T-helper 17 cell (primary cell): Measurements from ENCODE around the gene PSKH1. TPM values are rescaled to one million over a fixed set of nuclear protein-coding genes. Genes with fewer than 3 reads are reported as not detected.

Experiments used
- ATAC-seq: fragments of 150-1000 bp; cut with Tn5 transposase; 2 replicates; pipeline ENCODE4 v1.10.0; 2021; ENCODE audit warnings: mild to moderate bottlenecking, moderate library complexity
- DNase-seq, 3 donors: peaks; one replicate each; pipeline versions ENCODE4 v3.0.0 to v3.0.0-alpha.2; 2020 to 2021
- H3K9me3 ChIP-seq: one replicate; pipeline ENCODE4 v1.7.0; 2013; ENCODE audit warnings: low read length, mild to moderate bottlenecking; ENCODE audit not compliant: control insufficient read depth, poor library complexity, severe bottlenecking
- H3K27ac Mint-ChIP-seq: one replicate; pipeline ENCODE4 v1.8.0; 2022; ENCODE audit warnings: mild to moderate bottlenecking, moderate library complexity, mixed read lengths
- H3K27me3 Mint-ChIP-seq: one replicate; pipeline ENCODE4 v1.8.0; 2022; ENCODE audit warnings: mixed read lengths
- H3K36me3 Mint-ChIP-seq: one replicate; pipeline ENCODE4 v1.8.0; 2022; ENCODE audit warnings: low read depth, mixed read lengths
- H3K4me1 Mint-ChIP-seq: one replicate; pipeline ENCODE4 v1.8.0; 2022; ENCODE audit warnings: mild to moderate bottlenecking, mixed read lengths
- H3K4me3 Mint-ChIP-seq: one replicate; pipeline ENCODE4 v1.8.0; 2022; ENCODE audit warnings: mild to moderate bottlenecking, moderate library complexity, mixed read lengths
- total RNA-seq, 4 donors: library from RNA in 2 of 4; stranded (reverse) in 2 of 4; gene quantifications; one replicate each; pipeline ENCODE4 v1.2.3 and lab custom pipeline; 2022 to 2026

The PSKH1 gene
- total RNA-seq, 2 donors from 2014 or later: 14.5 to 15.5 TPM

DNA sequence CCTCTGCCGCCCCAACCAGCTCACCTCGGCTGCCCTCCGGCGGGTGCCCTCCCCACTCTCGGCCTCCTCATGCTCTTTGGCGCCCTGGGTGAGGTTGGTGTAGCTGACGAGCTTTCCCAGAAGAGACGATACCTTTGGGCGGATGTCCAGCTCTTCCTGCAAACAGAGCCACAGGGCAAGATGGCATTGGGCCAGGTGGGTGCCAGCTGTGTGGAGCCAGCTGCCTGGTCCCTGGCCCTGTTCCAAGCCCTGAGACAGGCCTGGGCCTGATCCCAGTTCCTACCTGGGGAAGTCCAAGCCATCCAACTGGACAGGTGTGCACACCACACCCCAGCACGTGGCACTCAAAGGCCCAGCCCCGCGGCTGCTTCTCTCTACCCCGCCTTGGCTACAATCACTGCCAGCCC, 68.5 kb downstream of the PSKH1 start:
- no peak for DNase-seq
- peaks cover 13% of the 10 kb centered on the region for H3K4me1 Mint-ChIP-seq
- no peaks in the 10 kb centered on the region for H3K9me3 ChIP-seq
- H3K27ac Mint-ChIP-seq: no peak overlapping the region
- no peaks in the 10 kb centered on the region for H3K27me3 Mint-ChIP-seq
- peaks cover 4% of the 10 kb centered on the region for H3K36me3 Mint-ChIP-seq
- ATAC-seq: no peak
- H3K4me3 Mint-ChIP-seq: no peak overlapping the region

DNA sequence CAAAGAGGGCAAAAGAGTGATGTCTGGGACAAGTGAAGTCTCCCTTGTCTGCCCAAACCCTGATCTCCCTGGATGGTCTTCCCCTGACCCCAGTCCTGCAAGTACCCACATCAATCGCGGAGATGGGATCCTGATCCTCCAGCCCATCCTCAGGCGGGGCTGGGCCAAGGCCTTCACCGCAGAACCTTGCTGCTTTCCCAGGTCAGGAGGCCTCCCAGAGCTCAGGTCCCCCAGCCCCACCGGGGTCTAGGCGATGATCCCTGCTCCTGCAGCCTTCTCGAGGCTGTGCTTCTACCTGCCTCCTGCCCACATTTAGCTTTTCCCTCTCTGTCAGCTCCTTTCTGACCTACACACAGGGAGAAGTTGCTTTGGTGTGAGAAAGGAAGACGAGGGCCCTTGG, 69.1 kb downstream of the PSKH1 start:
- ATAC-seq (no peak), DNase-seq (no peak)
- Mint-ChIP-seq H3K4me1 (peaks cover 15% of the 10 kb centered on the region), H3K4me3 (no peak overlapping the region), H3K27ac (peak overlapping the region; percentile 37), H3K27me3 (no peaks in the 10 kb centered on the region), H3K36me3 (peaks cover 4% of the 10 kb centered on the region)
- H3K9me3 ChIP-seq: no peaks in the 10 kb centered on the region

DNA sequence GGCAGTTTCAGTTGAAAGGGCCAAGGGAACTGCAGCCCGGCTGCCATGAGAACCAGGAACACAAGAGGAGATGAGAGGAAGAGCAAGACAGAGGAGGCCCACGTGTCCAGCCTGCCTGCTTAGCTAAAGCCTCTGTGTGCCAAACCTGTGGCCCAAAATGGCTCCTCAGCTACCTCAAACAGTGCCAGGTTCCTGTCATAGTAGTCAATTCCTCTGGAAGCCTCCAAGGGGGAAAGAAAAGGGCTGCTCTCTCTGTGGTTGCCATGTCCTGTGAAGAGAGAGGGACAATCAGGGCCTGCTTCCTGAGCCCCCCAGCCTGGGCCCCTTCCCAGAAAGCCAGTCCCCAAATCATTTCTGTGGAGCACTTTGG, 70.2 kb downstream of the PSKH1 start:
- Mint-ChIP-seq H3K36me3 (peaks cover 4% of the 10 kb centered on the region), H3K4me3 (no peak overlapping the region), H3K27ac (no peak overlapping the region), H3K4me1 (peaks cover 20% of the 10 kb centered on the region), H3K27me3 (no peaks in the 10 kb centered on the region)
- no peaks in the 10 kb centered on the region for H3K9me3 ChIP-seq
- DNase-seq (no peak), ATAC-seq (no peak)

DNA sequence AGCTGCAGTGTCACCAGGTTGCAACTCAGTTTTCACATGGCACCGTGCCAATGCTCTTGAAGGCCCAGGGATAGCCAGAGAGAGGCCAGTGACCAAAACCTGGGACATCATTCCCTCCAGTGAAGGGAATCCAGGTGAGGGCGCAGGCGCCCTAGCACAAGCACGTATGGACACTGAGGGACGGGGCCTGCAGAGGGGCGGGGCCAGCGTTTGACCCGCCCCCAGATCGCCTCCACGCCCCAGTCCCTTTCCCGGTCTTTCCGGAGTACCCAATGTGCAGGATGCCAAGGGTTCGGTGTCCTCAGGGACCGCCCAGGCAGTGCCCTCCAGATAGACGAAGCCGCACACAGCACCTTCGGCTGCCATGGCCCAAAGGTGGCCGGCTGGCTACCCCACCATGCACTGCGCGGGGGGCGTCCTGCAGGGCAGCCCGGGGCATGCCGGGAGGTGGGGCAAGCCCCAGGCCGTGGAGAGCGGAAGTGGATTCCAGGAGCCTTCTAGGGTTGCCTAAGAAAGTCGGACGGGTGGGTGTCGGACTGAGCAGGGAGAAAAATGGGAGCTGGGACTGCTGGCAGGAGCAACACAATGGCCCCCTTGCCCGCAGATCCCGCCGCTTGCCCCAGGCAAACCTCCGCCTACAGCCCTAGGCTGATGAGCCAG, 70.7 kb downstream of the PSKH1 start:
- no peaks in the 10 kb centered on the region for H3K27me3 Mint-ChIP-seq
- no peak for DNase-seq
- no peak overlapping the region for H3K27ac Mint-ChIP-seq
- H3K4me1 Mint-ChIP-seq: peaks cover 17% of the 10 kb centered on the region
- no peak overlapping the region for H3K4me3 Mint-ChIP-seq
- no peaks in the 10 kb centered on the region for H3K9me3 ChIP-seq
- H3K36me3 Mint-ChIP-seq: peaks cover 4% of the 10 kb centered on the region
- ATAC-seq: no peak

DNA sequence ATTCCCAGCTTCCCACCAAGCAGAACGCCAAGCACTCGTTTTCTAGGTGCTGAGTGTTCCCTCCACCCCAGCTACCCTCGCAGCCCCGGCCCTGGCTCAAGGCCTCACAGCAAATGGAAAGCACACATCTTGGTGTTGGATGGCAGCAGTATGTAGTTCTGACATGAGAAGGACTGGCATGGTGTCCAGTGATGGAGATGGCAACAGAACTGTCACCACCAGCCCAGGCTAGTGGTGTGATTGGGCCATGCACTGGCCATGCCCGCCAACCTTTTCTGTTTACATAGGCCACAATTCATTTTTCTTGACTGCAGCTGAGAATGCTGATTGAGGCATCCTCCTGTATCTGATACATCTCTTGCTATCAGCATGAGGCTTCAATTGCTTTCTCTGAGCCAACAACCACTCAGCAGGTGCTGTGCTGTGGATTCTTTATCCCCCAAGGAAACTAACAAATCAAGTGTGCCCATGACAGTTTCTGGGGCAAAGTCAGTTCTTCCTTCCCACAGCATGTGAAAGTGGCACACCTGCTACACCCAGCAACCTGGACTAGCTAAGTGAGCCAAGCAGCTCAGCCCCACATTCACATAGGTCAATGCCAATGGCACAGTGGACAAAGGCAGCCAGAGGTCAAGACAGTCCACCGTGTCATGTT, 71.5 kb downstream of the PSKH1 start:
- H3K4me1 Mint-ChIP-seq: peaks cover 20% of the 10 kb centered on the region
- no peak overlapping the region for H3K27ac Mint-ChIP-seq

DNA sequence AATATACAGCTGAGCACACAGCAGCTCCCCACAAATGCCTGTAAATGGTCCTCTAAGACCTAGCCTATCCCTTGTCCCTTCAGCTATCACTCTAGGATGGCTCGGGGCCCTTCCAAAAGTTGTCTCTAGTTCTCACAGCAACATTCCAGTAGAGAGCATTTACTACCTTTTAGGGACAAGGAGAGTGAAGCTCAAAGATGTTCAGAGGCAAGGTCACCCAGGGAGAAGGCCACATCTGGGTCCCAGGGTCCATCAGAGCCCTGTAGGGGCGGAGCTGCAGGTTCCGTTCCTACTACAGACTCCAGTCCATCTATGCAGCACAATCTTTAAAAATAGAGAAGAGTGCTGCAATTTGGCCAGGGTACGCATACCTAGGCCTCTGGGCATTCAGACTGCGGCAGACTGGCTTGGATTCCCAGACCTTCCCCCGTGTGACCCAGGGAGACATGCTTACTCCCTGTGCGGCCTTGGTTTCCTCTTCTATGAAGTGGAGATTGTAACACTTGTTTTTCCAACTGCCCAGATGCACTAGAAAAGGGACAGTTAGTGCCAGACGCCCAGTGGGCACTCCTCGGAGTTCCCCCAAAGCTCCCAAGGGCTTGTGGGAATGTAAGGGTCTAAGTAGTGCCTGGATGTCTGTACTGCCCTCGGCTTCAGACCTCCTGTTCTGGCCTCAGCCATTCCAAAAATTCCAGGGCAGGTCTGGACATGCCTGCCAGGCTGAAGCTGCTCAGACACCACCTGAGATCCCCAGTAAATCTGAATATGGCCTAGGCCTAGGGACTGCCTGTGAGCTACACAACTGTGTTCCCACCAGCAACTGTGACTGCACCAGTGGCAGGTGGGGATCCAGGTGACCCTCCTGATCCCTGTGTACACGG, 72.9 kb downstream of the PSKH1 start:
- H3K9me3 ChIP-seq: no peaks in the 10 kb centered on the region
- H3K4me1 Mint-ChIP-seq: peaks cover 20% of the 10 kb centered on the region
- H3K27me3 Mint-ChIP-seq: no peaks in the 10 kb centered on the region
- H3K4me3 Mint-ChIP-seq: no peak overlapping the region
- no peaks in the 10 kb centered on the region for H3K36me3 Mint-ChIP-seq
- H3K27ac Mint-ChIP-seq: no peak overlapping the region
- no peak for ATAC-seq
- DNase-seq: no peak

More for the DNA sequence above, 71.5 kb downstream of the PSKH1 start:
- DNase-seq (no peak), ATAC-seq (no peak)
- H3K36me3 Mint-ChIP-seq: peaks cover 4% of the 10 kb centered on the region
- H3K4me3 Mint-ChIP-seq: no peak overlapping the region
- H3K9me3 ChIP-seq: no peaks in the 10 kb centered on the region
- no peaks in the 10 kb centered on the region for H3K27me3 Mint-ChIP-seq

DNA sequence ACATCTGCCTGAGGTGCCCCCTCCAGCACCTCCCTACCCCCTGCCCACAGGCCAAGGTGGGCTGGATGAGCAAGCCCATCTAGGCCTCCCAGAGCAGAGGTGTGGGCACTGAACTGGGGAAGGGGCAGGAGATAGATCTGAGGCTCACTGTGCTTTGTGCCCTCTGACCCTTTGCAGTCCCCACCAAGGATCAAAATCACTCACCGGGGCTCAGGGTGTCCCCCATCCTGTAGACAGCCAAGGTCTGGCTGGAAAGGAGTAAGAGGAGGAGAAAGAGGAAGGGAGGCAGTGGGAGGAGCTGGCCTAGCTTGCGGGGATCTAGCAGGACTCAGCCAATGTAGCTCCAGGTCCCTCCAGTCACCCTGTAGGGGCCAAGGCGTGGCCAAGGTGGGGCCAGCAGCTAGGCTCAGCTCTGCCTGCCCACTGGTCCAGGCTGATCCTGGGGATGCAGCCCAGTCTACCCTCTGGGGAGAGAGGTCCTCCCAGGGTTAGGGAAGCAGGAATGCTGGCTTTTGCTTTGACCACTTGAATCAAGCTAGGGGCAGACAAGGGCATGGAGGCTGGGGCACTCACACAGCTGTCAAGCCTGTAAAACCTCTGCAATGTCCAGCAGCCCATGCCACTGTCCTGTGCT, 73.6 kb downstream of the PSKH1 start:
- DNase-seq: no peak
- H3K27ac Mint-ChIP-seq: peak overlapping the region; percentile 92
- ATAC-seq: no peak
- H3K36me3 Mint-ChIP-seq: no peaks in the 10 kb centered on the region
- peak overlapping the region; percentile 98 for H3K4me3 Mint-ChIP-seq
- H3K4me1 Mint-ChIP-seq: peaks cover 20% of the 10 kb centered on the region
- no peaks in the 10 kb centered on the region for H3K9me3 ChIP-seq
- no peaks in the 10 kb centered on the region for H3K27me3 Mint-ChIP-seq

DNA sequence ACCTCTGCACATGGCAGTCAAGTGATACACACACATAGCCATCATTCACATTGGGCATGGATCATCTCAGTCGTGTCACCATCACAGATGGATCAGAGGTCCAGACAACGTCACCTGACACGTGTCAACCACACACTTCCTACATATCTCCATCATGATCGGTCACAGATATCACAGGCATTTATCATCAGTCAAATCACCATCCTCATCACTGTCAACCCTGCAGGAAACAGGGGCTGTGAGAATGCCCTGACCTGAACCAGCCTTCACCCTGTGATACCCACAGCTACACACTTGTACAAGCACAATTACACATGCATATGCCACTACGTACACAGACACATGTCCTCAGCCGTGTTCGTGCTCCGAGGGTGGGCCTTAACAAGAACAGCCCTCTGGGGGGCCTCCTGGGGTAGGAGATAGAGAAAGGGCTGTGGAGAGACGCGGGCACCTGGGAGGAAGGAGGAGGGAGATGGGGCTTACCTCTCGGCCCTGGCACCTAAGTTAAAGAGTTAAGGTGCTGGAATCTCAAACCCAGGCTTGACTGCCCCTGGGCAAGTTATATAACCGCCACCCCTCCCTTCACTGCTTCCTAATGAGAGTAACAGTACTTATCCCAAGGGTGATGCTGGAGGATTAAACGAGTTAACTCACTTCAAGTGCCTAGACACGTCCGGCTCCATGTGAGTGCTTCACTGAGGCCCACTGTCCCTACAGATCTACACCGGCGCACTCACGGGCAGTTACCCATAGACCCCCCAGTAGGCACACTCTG, 74.3 kb downstream of the PSKH1 start:
- DNase-seq (no peak), ATAC-seq (no peak)
- Mint-ChIP-seq H3K27me3 (no peaks in the 10 kb centered on the region), H3K36me3 (no peaks in the 10 kb centered on the region), H3K27ac (peak overlapping the region; percentile 92), H3K4me3 (peak overlapping the region; percentile 98), H3K4me1 (peaks cover 20% of the 10 kb centered on the region)
- H3K9me3 ChIP-seq: no peaks in the 10 kb centered on the region

DNA sequence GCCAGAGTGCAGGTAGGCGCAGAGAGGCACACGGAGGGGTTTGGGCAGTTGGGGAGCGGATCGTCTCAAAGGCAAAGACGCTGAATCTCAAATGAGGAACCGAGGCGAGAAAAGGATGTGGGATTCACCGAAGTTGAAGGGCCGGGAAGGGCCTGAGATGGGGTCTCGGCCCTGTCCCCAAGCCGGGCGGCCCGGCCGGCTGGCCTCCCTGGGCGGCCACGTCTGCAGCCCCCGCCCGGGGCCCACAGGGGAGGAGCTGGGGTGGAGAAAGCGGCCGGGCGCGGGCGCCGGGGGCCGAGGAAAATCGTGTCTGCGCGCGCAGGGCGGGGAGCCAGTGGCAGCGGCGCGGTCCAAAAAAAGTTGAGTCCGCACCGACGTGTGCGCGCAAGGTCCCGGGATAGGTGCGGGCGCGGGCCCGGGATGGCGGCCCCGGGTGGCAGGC, 74.9 kb downstream of the PSKH1 start:
- H3K4me1 Mint-ChIP-seq: peaks cover 18% of the 10 kb centered on the region
- no peaks in the 10 kb centered on the region for H3K36me3 Mint-ChIP-seq
- no peaks in the 10 kb centered on the region for H3K27me3 Mint-ChIP-seq
- DNase-seq (peak in 2 of 3 donors; percentile 18 to 35), ATAC-seq (peak; percentile 16)
- no peaks in the 10 kb centered on the region for H3K9me3 ChIP-seq
- peak overlapping the region; percentile 98 for H3K4me3 Mint-ChIP-seq
- peak overlapping the region; percentile 92 for H3K27ac Mint-ChIP-seq

DNA sequence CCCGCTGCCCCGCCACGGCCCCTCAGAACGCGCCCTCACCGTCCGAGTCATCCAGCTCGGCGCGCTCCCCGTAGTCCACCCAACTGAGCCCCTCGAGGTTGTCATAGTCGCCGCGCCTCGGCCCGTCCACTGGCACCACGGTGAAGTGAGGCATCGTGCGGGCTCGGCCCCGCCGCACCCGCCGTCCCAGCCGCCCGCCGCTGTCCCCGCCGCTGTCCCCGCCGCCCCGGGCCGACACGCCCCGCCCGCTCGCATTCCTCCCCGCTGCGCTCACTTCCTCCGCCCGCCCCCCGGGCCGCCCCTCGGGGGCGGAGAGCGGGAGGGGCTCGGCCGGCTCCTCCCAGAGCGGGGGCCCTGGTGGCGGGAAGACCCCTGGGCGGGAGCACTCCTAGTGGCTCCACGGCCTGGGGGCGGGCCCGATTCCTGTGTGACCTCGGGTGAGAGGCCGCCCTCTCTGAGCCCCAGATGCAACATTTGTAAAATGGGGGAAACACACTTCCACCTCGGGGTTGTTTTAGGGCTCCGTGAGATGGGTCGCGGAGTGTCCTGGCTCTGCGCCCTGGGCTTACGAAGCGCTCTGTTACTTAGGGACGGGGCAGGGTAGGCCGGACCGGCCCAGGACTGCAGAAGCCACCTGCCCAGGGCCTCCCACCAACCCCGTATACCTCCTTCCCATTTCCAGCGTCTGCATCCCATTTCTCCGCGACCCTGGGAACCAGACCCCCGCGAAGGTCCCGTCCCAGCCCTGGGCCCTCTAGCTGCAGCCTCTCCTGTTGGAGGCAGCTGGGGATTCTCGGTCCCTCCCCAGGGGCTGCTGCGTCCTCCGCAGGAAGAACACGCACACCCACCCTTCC, 75.6 kb downstream of the PSKH1 start, which contains the start of gene SLC12A4:
Gene SLC12A4, minus strand, starts transcription at position 238 of the 854 bp plus-strand sequence. Its CDS starts 84 bp downstream, at position 154.
- no peaks in the 10 kb centered on the region for H3K9me3 ChIP-seq
- Mint-ChIP-seq H3K36me3 (no peaks in the 10 kb centered on the region), H3K4me3 (peak within 1 kb of the TSS; percentile 98), H3K27ac (peak within 1 kb of the TSS; percentile 92), H3K4me1 (peaks cover 17% of the 10 kb centered on the region), H3K27me3 (no peaks in the 10 kb centered on the region)
- ATAC-seq (peak; percentile 91), DNase-seq (peak; percentile 78 to 87 (median 87))

DNA sequence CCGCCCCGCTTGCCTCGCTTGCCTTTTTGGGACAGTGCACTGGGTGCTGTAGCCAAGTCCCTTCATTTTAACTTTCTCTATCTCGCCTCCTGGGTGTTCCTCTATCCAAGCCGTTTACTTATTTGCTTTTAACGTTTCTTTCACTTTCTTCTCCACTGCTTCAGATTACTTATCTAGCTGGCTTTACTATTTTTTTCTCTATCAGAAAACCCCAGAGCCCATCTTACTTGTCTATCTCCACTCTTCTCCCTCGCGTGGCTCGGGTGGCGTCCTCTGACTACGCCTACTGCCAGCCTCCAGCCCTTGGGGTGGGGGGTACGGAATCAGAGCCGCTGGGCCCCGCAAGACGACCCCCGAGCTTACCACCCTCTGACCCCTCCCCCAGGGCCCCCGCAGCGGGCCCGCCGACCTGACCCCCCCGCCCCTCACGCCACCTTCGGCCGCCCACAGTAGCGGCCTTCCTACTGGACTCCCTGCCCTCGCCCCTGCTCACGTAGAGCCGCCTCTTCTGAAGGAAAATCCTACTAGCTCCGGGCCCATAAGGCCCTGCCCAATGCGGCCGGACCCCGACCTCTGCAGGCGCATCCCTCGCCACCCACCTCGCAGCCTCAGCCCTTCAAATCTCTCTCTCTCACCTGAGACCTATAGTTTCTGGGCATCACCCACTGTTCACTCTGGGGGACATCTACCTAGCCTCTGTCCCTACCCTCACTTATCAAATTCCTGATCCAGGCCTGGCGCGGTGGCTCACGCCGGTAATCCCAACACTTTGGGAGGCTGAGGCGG, 76.4 kb downstream of the PSKH1 start:
- peaks cover 17% of the 10 kb centered on the region for H3K4me1 Mint-ChIP-seq
- H3K27ac Mint-ChIP-seq: peak overlapping the region; percentile 81
- ATAC-seq (peak; percentile 34), DNase-seq (no peak)
- no peaks in the 10 kb centered on the region for H3K27me3 Mint-ChIP-seq
- no peaks in the 10 kb centered on the region for H3K36me3 Mint-ChIP-seq
- H3K9me3 ChIP-seq: no peaks in the 10 kb centered on the region
- peak overlapping the region; percentile 98 for H3K4me3 Mint-ChIP-seq
